Measurements from ENCODE around the gene KRTAP4-12. TPM values are rescaled to one million over a fixed set of nuclear protein-coding genes. Genes with fewer than 3 reads are reported as not detected.
"Not testable (repeated sequence)": the region's sequence is repeated elsewhere in the genome, so short reads cannot be mapped to it uniquely, and the experiment has no call there.

Gene KRTAP4-12
- total RNA-seq, 1 donor from 2014 or later, result not detected

DNA sequence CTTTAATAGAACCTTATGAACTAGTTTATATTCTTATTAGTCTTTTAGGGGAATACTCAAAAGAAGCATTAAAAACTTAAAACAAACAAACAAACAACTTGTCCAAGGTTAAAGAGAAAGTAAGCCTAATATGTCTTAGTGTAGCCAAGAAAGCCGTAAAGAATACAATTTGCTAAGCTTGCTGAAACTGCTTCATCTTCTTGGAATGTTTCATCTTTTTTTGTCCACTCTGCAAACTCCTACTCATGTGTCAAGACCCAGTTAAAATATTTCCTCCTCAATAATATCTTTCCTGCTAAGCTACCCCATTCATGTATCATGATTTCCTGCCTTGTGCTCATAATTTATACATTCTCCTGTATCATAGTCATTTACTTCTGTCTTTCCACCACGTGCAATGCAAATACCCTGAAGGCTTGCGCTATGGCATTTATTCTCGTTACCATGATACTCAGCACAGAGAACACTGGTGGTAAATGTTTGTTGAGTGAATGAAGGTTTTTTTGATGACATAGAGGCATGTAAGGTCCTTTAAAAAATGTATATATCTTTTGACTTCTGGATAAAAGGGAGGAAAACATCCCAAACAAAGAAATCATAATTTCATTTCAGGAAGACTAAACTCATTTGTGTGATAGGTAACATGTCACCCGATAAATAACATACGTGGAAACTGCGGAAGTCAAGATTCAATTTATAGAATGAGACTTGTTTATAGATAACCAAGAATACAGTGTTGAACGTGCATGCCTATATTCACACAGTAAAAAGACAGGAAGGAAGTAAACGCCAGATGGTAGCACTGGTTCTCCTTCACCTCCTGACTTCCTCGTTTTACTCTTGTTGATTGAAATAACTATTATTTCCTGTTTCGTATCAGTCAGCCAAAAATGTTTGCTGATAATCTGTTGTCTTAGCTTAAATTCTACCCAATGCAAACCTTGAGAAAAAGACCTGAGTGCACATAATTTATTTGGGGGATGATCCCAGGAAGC, 4.0 kb downstream of the KRTAP4-12 start:
- DNase-seq (ENCODE audit: low spot score); H3K27ac Mint-ChIP-seq; H3K36me3 Mint-ChIP-seq (ENCODE audit: low read depth); H3K4me3 Mint-ChIP-seq; intact Hi-C loops (cut with micrococcal nuclease); H3K9me3 Mint-ChIP-seq; H3K27me3 Mint-ChIP-seq (ENCODE audit: insufficient read depth); H3K4me1 Mint-ChIP-seq (ENCODE audit: low read depth): not testable (repeated sequence)

GRCh38 chr17:41118721-41119120, 5.3 kb downstream of the KRTAP4-12 start:
- Mint-ChIP-seq H3K9me3 (peaks cover 3% of the 10 kb centered on the region), H3K27me3 (ENCODE audit: insufficient read depth) (no peaks in the 10 kb centered on the region), H3K36me3 (ENCODE audit: low read depth) (no peaks in the 10 kb centered on the region), H3K4me3 (no peak overlapping the region), H3K27ac (no peak overlapping the region), H3K4me1 (ENCODE audit: low read depth) (no peaks in the 10 kb centered on the region)
- intact Hi-C loops (cut with micrococcal nuclease), result no loop called here
- no peak for DNase-seq (ENCODE audit: low spot score)

DNA sequence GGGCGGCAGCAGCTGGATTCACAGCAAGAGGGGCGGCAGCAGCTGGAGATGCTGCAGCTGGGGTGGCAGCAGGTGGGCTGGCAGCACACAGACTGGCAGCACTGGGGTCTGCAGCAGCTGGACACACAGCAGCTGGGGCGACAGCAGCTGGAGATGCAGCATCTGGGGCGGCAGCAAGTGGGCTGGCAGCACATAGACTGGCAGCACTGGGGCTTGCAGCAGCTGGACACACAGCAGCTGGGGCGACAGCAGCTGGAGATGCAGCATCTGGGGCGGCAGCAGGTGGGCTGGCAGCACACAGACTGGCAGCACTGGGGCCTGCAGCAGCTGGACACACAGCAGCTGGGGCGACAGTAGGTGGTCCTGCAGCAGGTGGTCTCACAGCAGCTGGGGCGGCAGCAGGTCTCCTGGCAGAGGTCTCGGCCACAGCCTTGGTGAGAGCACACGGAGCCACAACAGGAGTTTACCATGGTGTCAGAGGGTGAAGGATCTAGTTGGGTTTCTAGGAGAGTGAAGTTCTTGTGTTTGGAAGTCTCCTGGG, 6.1 kb downstream of the KRTAP4-12 start, which contains the start of gene KRTAP4-11:
KRTAP4-11 (minus strand) TSS at position 528 of the 541 bp plus-strand sequence; CDS start at position 470, 58 bp downstream.
- H3K27ac Mint-ChIP-seq; H3K4me1 Mint-ChIP-seq (ENCODE audit: low read depth); intact Hi-C loops (cut with micrococcal nuclease); DNase-seq (ENCODE audit: low spot score); H3K4me3 Mint-ChIP-seq; H3K36me3 Mint-ChIP-seq (ENCODE audit: low read depth); H3K9me3 Mint-ChIP-seq; H3K27me3 Mint-ChIP-seq (ENCODE audit: insufficient read depth): not testable (repeated sequence)

- no peak for DNase-seq (ENCODE audit: low spot score)
- Mint-ChIP-seq H3K27ac (no peak overlapping the region), H3K27me3 (ENCODE audit: insufficient read depth) (no peaks in the 10 kb centered on the region), H3K36me3 (ENCODE audit: low read depth) (no peaks in the 10 kb centered on the region), H3K4me1 (ENCODE audit: low read depth) (no peaks in the 10 kb centered on the region), H3K9me3 (peaks cover 2% of the 10 kb centered on the region), H3K4me3 (no peak overlapping the region)
- intact Hi-C loops (cut with micrococcal nuclease), result no loop called here
Observed at GRCh38 chr17:41116297-41116696, 7.7 kb downstream of the KRTAP4-12 start.

- Mint-ChIP-seq H3K27ac (no peak overlapping the region), H3K27me3 (ENCODE audit: insufficient read depth) (peaks cover 2% of the 10 kb centered on the region), H3K4me3 (no peak overlapping the region), H3K9me3 (peaks cover 11% of the 10 kb centered on the region), H3K4me1 (ENCODE audit: low read depth) (no peaks in the 10 kb centered on the region), H3K36me3 (ENCODE audit: low read depth) (no peaks in the 10 kb centered on the region)
- intact Hi-C loops (cut with micrococcal nuclease), result no loop called here
- DNase-seq (ENCODE audit: low spot score), result no peak
Observed at GRCh38 chr17:41111151-41111885, 12.7 kb downstream of the KRTAP4-12 start.

DNA sequence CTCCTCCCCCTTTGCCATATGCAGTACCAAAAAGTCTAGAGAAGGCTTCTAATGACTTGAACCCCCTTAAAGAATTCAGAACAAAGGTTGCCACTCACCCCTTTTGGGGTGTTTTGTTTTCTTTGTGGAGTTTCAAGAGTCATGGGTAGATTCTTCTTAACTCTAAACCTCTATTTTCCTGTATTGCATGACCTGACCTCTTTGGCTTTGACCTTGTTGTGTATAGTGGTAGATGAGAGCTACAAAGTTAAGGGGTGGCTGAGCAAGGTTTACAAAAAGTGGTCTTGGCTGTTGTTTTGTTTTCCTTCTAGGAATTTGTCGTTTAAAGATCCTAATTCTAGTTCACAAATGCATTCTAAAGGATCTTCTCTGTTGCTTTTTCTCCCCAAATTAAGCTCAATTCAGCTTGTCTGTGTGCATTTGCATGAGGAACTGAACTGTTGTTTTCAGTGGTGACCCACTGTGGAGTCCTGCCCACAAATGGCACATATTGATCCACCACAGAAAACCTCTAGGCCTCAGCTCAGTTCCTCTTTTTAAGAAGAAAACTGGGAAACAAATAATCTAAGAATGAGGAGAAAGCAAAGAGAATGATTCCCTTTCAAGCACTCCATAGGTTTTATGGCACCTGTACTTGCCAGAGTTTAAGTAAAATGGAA, 15.1 kb downstream of the KRTAP4-12 start:
- H3K9me3 Mint-ChIP-seq, result peaks cover 11% of the 10 kb centered on the region
- H3K27ac Mint-ChIP-seq; H3K4me1 Mint-ChIP-seq (ENCODE audit: low read depth); H3K4me3 Mint-ChIP-seq; H3K27me3 Mint-ChIP-seq (ENCODE audit: insufficient read depth); DNase-seq (ENCODE audit: low spot score); H3K36me3 Mint-ChIP-seq (ENCODE audit: low read depth); intact Hi-C loops (cut with micrococcal nuclease): not testable (repeated sequence)

GRCh38 chr17:41107941-41108450, 16.0 kb downstream of the KRTAP4-12 start:
- H3K27ac Mint-ChIP-seq, result no peak overlapping the region
- no peak for DNase-seq (ENCODE audit: low spot score)
- H3K27me3 Mint-ChIP-seq (ENCODE audit: insufficient read depth), result peaks cover 5% of the 10 kb centered on the region
- no peaks in the 10 kb centered on the region for H3K36me3 Mint-ChIP-seq (ENCODE audit: low read depth)
- intact Hi-C loops (cut with micrococcal nuclease), result loop anchor here (1.0 kb wide), 1 partner anchor 21 kb away; no protein-coding TSS in a partner anchor
- no peak overlapping the region for H3K4me3 Mint-ChIP-seq
- H3K9me3 Mint-ChIP-seq, result peaks cover 11% of the 10 kb centered on the region
- H3K4me1 Mint-ChIP-seq (ENCODE audit: low read depth), result no peaks in the 10 kb centered on the region

DNA sequence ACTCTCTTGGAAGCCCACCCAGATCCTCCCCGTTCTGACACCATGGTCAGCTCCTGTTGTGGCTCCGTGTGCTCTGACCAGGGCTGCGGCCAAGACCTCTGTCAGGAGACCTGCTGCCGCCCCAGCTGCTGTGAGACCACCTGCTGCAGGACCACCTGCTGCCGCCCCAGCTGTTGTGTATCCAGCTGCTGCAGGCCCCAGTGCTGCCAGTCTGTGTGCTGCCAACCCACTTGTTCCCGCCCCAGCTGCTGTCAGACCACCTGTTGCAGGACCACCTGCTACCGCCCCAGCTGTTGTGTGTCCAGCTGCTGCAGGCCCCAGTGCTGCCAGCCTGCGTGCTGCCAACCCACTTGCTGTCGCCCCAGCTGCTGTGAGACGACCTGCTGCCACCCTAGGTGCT, 18.6 kb downstream of the KRTAP4-12 start, which contains the start of gene KRTAP4-9:
KRTAP4-9 (plus strand) TSS at position 43 of the 400 bp plus-strand sequence; CDS start at position 43, 0 bp downstream.
- H3K27ac Mint-ChIP-seq; H3K36me3 Mint-ChIP-seq (ENCODE audit: low read depth); H3K4me1 Mint-ChIP-seq (ENCODE audit: low read depth); intact Hi-C loops (cut with micrococcal nuclease); DNase-seq (ENCODE audit: low spot score); H3K4me3 Mint-ChIP-seq; H3K9me3 Mint-ChIP-seq; H3K27me3 Mint-ChIP-seq (ENCODE audit: insufficient read depth): not testable (repeated sequence)

DNA sequence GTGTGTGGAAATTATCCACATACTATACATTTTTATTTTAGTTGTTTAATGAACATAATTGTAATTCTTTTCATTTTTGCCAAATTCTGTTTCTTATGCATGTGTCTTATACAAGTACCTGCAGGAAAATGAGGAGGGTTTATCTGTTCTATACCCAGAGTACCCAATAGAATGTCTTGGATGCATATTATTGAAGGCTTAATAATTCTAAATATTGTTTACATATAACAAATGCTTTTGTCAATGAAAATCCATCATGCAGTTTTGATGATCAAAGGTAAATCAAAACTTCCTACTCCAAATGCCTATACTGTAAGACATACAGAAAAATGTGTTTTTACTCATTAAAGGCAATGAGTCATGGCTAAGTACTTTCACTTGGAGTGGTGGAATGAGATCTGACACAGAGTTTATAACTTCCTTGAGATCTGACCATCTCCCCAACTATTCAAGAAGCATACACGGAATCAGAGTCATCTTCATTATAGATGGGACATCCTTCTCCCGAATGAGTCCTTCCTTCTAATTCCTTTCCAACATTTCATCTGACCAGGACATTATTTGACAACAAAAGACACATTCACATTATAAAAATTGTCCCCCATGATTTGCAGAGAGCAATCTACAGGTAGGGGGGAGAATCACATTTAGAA, 19.5 kb downstream of the KRTAP4-12 start:
- intact Hi-C loops (cut with micrococcal nuclease); H3K27ac Mint-ChIP-seq; H3K4me3 Mint-ChIP-seq; DNase-seq (ENCODE audit: low spot score); H3K27me3 Mint-ChIP-seq (ENCODE audit: insufficient read depth); H3K9me3 Mint-ChIP-seq; H3K4me1 Mint-ChIP-seq (ENCODE audit: low read depth); H3K36me3 Mint-ChIP-seq (ENCODE audit: low read depth): not testable (repeated sequence)

- DNase-seq (ENCODE audit: low spot score), result no peak
- Mint-ChIP-seq H3K27ac (peak overlapping the region; percentile 44), H3K4me3 (no peak overlapping the region), H3K9me3 (no peaks in the 10 kb centered on the region), H3K36me3 (ENCODE audit: low read depth) (no peaks in the 10 kb centered on the region), H3K4me1 (ENCODE audit: low read depth) (no peaks in the 10 kb centered on the region), H3K27me3 (ENCODE audit: insufficient read depth) (peaks cover 6% of the 10 kb centered on the region)
- intact Hi-C loops (cut with micrococcal nuclease), result no loop called here
Observed at GRCh38 chr17:41103896-41104295, 20.1 kb downstream of the KRTAP4-12 start.

DNA sequence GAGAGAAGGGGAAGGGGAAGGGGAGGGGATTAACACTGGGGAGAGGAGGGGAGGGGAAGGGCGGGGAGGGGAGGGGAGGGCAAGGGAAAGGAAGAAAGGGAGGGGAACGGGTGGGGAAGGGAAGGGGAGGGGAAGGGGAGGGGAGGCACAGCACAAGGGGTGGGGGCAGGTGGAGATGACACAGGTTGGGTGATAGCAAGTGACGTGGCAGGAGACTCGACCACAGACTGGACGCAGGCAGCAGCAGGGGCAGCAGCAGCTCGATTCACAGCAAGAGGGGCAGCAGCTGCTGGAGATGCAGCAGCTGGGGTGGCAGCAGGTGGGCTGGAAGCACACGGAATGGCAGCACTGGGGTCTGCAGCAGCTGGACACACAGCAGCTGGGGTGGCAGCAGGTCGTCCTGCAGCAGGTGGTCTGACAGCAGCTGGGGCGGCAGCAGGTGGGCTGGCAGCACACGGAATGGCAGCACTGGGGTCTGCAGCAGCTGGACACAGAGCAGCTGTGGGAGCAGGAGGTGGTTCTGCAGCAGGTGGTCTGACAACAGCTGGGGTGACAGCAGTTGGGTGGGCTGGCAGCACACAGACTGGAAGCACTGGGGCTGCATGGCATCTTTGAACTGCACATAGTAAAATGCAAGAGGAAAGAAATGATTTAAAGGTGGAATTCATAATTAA, 22.3 kb downstream of the KRTAP4-12 start, which contains the start of gene KRTAP4-16:
KRTAP4-16 (minus strand) TSS at position 624 of the 674 bp plus-strand sequence; CDS start at position 624, 0 bp downstream.
- Mint-ChIP-seq H3K27ac (no peak within 1 kb of the TSS), H3K36me3 (ENCODE audit: low read depth) (no peaks in the 10 kb centered on the region), H3K27me3 (ENCODE audit: insufficient read depth) (peaks cover 6% of the 10 kb centered on the region), H3K4me3 (no peak within 1 kb of the TSS), H3K9me3 (no peaks in the 10 kb centered on the region), H3K4me1 (ENCODE audit: low read depth) (no peaks in the 10 kb centered on the region)
- intact Hi-C loops (cut with micrococcal nuclease), result no loop called here
- no peak for DNase-seq (ENCODE audit: low spot score)

All from activated T-helper 1 cell treated with anti-CD3 and anti-CD28 coated beads, Interleukin-12 subunit alpha, Interleukin-12 subunit beta, Interleukin-2, Interleukin-4 antibody, amounts not matched to agents 30 ng/mL and 10 ng/mL and 1 ng/mL, durations not matched to agents 14 hours and 24 hours and 36 hours (primary cell).